Subcutaneous abdominal adipose tissue (tissue), 5 donors: ENCODE data around the gene FBXO44.
A peak's percentile ranks its signal among the peaks of the same experiment; 100 is the strongest.

Source experiments
- H3K27ac ChIP-seq: one replicate; pipeline ENCODE4 v1.7.0; 2013; ENCODE audit warnings: low read depth, mild to moderate bottlenecking, inconsistent platforms, low read length, moderate library complexity
- H3K27me3 ChIP-seq, 5 donors: one replicate each; pipeline ENCODE4 v1.7.0; 2013; ENCODE audit warnings: low read length in 5 of 5, inconsistent platforms in 1 of 5; ENCODE audit not compliant: control insufficient read depth in 5 of 5, insufficient read depth in 4 of 5
- H3K36me3 ChIP-seq, 5 donors: one replicate each; pipeline ENCODE4 v1.7.0; 2013; ENCODE audit warnings: low read length in 5 of 5; ENCODE audit not compliant: control insufficient read depth in 5 of 5, insufficient read depth in 5 of 5
- H3K4me1 ChIP-seq, 5 donors: one replicate each; pipeline ENCODE4 v1.7.0; 2013; ENCODE audit warnings: low read length in 5 of 5, mild to moderate bottlenecking in 3 of 5, moderate library complexity in 1 of 5; ENCODE audit not compliant: control insufficient read depth in 5 of 5, insufficient read depth in 5 of 5
- H3K4me3 ChIP-seq, 5 donors: one replicate each; pipeline ENCODE4 v1.7.0; 2013; ENCODE audit warnings: low read length in 5 of 5, low read depth in 1 of 5
- H3K9ac ChIP-seq, 5 donors: one replicate each; pipeline ENCODE4 v1.7.0; 2013; ENCODE audit warnings: low read length in 5 of 5, mild to moderate bottlenecking in 4 of 5, moderate library complexity in 3 of 5
- H3K9me3 ChIP-seq, 5 donors: one replicate each; pipeline ENCODE4 v1.7.0; 2013; ENCODE audit warnings: low read length in 5 of 5; ENCODE audit not compliant: control insufficient read depth in 5 of 5
- donor health status: healthy.
- donor health status: healthy.
- donor health status: healthy.
- donor health status: healthy.
- donor health status: healthy.

The FBXO44 gene

GRCh38 chr1:11704691-11705475 lies 50.2 kb downstream of the FBXO44 start:
- Histone ChIP-seq H3K9ac (no peak overlapping the region), H3K9me3 (no peaks in the 10 kb centered on the region), H3K36me3 (no peaks in the 10 kb centered on the region), H3K27ac (no peak overlapping the region), H3K4me1 (peaks cover 0 to 6% (median 2%) of the 10 kb centered on the region in 5 donors), H3K27me3 (peaks cover 40 to 72% (median 68%) of the 10 kb centered on the region in 5 donors), H3K4me3 (no peak overlapping the region)

GRCh38 chr1:11705596-11705995 lies 50.9 kb downstream of the FBXO44 start:
- Histone ChIP-seq H3K36me3 (no peaks in the 10 kb centered on the region), H3K9me3 (no peaks in the 10 kb centered on the region), H3K27me3 (peaks cover 38 to 71% (median 67%) of the 10 kb centered on the region in 5 donors), H3K27ac (no peak overlapping the region), H3K9ac (no peak overlapping the region), H3K4me1 (peaks cover 0 to 6% (median 2%) of the 10 kb centered on the region in 5 donors), H3K4me3 (no peak overlapping the region)

GRCh38 chr1:11706292-11706691 lies 51.6 kb downstream of the FBXO44 start:
- Histone ChIP-seq H3K27me3 (peaks cover 32 to 64% (median 61%) of the 10 kb centered on the region in 5 donors), H3K9ac (no peak overlapping the region), H3K27ac (no peak overlapping the region), H3K4me1 (peaks cover 0 to 6% (median 2%) of the 10 kb centered on the region in 5 donors), H3K4me3 (no peak overlapping the region), H3K9me3 (no peaks in the 10 kb centered on the region), H3K36me3 (no peaks in the 10 kb centered on the region)

GRCh38 chr1:11707621-11708276 lies 53.1 kb downstream of the FBXO44 start:
- Histone ChIP-seq H3K4me3 (no peak overlapping the region), H3K27ac (no peak overlapping the region), H3K9me3 (no peaks in the 10 kb centered on the region), H3K9ac (no peak overlapping the region), H3K27me3 (peaks cover 32 to 58% (median 53%) of the 10 kb centered on the region in 5 donors), H3K36me3 (no peaks in the 10 kb centered on the region), H3K4me1 (peaks cover 0 to 6% (median 2%) of the 10 kb centered on the region in 5 donors)

- Histone ChIP-seq H3K27me3 (peaks cover 25 to 51% (median 46%) of the 10 kb centered on the region in 5 donors), H3K4me1 (peaks cover 0 to 6% (median 2%) of the 10 kb centered on the region in 5 donors), H3K27ac (no peak overlapping the region), H3K9ac (peak overlapping the region in 1 of 5 donors; percentile 16), H3K9me3 (no peaks in the 10 kb centered on the region), H3K36me3 (no peaks in the 10 kb centered on the region), H3K4me3 (no peak overlapping the region)
These were observed 54.1 kb downstream of the FBXO44 start for GRCh38 chr1:11708554-11709350.

GRCh38 chr1:11711490-11711889 lies 56.8 kb downstream of the FBXO44 start:
- Histone ChIP-seq H3K27me3 (peaks cover 14 to 37% (median 32%) of the 10 kb centered on the region in 5 donors), H3K9me3 (no peaks in the 10 kb centered on the region), H3K36me3 (no peaks in the 10 kb centered on the region), H3K9ac (no peak overlapping the region), H3K4me1 (peaks cover 0 to 6% (median 2%) of the 10 kb centered on the region in 5 donors), H3K27ac (no peak overlapping the region), H3K4me3 (no peak overlapping the region)

GRCh38 chr1:11712285-11712684 lies 57.6 kb downstream of the FBXO44 start:
- Histone ChIP-seq H3K36me3 (no peaks in the 10 kb centered on the region), H3K27me3 (peaks cover 13 to 33% (median 30%) of the 10 kb centered on the region in 5 donors), H3K4me3 (no peak overlapping the region), H3K9ac (no peak overlapping the region), H3K27ac (no peak overlapping the region), H3K9me3 (no peaks in the 10 kb centered on the region), H3K4me1 (peaks cover 0 to 6% (median 2%) of the 10 kb centered on the region in 5 donors)
